Activated CD4-positive, alpha-beta T cell treated with anti-CD3 and anti-CD28 coated beads for 4 hours (primary cell): ENCODE data around the gene TRIM26.
A peak's percentile ranks its signal among the peaks of the same experiment; 100 is the strongest.
"Not testable (repeated sequence)": the region's sequence is repeated elsewhere in the genome, so short reads cannot be mapped to it uniquely, and the experiment has no call there.

Experiments
- DNase-seq, 2 donors: peaks; one replicate each; pipeline ENCODE4 v3.0.0-alpha.2; 2020

The TRIM26 gene

DNA sequence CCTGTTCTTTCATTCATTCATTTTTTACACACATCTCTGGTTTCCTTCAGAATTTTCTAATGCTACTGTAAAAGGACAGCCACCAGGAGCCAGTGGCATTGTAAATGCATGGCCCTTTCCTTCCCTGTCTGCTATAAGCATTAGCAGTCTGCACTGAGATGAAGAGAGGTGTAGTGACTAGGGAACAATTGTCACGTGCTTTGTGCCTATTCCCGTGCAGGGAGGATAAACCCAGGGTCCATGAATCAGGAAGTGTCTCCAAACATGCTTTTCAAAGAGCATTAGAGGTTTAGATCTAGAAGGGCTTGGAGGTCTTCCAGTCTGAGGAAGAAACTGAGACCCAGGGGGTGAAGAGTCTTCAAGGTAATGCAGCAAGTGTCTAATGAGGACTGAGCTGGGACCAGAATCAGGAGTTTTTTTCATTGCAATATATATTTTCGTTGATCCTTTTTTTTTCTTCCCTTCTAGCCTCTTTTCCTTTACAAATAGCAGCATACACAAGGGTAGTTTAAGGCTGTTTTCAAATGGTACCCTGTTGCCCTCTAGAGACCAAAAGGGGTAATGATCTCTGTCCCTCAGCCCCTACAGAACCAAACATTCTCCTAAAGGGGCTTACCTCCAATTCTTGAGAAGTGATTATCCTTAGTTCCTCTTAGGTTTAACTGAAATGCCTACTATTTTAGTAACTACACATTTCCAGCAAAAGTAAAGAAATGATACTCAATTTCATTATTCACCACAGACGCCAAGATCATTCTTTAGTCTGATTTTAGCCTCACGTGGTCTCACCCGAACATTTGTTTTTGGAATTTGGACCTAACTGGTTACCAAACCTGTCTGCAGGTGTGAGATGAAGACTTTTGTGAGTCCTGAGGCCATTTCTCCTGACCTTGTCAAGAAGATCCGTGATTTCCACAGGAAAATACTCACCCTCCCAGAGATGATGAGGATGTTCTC is 43.3 kb downstream of the TRIM26 start:
- peak in 1 of 2 donors; percentile 25 for DNase-seq

DNA sequence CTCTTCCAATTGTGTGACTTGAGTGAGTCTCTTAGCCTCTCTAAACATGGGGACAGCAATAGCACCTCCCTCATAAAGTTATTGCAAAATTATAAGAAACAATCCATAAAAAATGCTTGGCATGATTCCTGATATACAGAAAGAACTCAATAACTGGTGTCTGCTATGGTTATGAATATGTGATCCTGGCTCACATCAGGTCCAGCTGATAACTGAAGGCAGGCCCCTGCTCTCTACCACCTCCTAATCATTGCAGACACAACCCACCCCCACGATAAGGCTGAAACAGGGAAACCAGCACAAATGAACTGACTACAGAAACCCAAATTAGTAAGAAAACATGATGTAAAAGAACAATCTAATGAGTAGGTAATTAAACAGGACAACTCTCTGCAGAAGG is 44.5 kb downstream of the TRIM26 start:
- no peak for DNase-seq

DNA sequence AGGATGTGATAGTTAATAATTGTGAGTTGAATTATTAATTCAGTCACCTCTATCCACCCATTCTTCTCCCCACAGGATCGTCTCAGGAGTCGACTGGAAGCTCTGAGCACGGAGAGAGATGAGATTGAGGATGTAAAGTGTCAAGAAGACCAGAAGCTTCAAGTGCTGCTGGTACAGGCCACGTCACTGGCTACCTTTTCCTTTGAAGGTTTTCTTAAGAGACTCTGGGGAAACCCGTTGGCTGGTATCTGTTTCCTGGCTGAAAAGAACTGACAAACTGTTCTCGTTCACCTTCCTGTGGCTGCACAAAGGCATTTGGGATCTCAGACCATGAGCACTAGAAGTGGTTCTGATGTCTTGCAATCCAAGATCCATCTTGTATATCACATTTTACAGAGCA is 46.1 kb downstream of the TRIM26 start:
- DNase-seq: no peak

DNA sequence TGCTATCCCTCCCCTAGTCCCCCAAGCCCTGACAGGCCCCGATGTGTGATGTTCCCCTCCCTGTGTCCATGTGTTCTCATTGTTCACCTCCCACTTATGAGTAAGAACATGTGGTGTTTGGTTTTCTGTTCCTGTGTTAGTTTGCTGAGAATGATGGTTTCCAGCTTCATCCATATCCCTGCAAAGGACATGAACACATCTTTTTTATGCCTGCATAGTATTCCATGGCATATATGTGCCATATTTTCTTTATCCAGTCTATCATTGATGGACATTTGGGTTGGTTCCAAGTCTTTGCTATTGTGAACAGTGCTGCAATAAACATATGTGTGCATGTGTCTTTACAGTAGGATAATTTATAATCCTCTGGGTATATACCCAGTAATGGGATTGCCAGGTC is 48.0 kb downstream of the TRIM26 start:
- DNase-seq: not testable (repeated sequence)

DNA sequence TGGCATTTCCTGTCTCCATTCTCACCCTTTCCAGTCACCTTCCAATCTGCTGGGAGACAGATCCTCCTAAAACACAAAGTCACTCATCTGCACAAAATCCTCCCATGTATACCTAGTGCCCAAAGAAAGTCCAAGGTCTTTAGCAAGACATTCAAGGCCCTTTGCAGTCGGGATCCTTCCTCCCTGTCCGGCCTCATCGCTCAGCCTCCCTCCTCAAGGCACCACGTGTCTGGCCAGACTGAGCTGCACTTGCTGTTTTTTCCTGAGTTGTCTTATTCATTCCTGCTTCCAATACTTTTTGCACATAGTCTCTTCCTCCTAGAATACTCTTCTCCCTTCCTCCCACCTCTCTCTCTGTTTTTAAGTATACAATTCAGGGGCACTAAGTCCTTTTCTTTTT is 48.5 kb downstream of the TRIM26 start:
- no peak for DNase-seq

DNA sequence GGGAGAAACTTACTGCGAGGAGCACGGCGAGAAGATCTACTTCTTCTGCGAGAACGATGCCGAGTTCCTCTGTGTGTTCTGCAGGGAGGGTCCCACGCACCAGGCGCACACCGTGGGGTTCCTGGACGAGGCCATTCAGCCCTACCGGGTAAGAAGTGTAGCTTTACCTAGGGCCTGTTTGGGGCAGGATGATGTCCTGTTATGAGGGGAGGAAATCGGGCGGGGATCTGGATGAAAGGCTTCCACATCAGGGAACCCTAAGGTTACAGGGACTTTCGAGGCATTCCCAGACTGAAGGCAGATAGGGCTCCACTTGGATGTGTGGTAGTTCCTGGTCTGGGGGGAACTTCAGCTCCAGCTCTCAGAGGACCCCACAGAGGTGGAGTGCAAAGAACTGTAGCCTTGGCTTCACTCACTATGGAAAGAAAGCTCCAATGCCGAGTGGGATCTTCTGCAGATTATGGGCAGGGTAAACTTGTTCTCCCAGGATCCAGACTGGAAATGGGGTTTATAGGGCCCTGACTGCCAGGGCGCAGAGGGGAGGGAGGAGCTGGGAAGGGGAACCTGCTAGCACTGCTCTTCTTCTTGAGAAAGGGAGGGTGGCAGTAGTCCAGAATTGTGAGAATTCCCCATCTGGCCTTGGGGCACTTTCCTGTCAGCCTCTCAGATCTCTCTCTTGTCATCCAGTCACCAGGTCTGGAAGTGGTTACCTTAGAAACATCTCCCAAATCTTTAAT is 49.1 kb downstream of the TRIM26 start:
- DNase-seq: no peak

DNA sequence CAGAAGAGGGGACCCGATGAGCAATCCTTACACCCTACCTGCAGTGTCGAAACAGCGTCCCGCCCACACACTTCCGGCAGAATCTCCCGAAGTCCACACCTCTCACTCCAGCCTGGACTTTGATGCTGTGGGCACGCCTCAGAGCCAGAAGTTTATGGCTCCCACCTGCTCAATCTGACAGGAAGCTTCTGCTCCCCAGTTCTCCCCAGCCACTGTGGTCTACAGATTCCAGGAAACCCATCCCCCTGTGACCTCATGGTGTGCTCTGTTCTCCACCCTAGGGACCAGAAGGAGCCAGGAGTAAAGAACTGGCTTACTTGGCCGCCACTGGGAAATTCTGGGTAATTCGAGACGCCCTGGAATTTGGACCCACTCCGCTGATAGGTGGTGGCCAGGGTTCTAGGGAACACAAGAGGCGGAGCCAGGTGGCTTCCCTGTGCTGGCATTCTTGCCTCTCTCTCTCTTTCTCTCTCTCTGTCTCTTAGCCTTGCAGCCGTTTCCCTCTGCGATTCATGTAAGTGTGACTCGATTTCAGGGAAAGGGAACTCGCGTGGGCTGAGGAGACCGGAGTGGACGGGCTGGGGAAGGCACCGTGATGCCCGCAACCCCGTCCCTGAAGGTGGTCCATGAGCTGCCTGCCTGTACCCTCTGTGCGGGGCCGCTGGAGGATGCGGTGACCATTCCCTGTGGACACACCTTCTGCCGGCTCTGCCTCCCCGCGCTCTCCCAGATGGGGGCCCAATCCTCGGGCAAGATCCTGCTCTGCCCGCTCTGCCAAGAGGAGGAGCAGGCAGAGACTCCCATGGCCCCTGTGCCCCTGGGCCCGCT is 49.9 kb downstream of the TRIM26 start, which contains the start of gene TRIM15:
TSS of gene TRIM15 (plus strand) at position 457 of the 828 bp plus-strand sequence. CDS start at position 596, 139 bp downstream.
- peak; percentile 22 to 29 for DNase-seq

DNA sequence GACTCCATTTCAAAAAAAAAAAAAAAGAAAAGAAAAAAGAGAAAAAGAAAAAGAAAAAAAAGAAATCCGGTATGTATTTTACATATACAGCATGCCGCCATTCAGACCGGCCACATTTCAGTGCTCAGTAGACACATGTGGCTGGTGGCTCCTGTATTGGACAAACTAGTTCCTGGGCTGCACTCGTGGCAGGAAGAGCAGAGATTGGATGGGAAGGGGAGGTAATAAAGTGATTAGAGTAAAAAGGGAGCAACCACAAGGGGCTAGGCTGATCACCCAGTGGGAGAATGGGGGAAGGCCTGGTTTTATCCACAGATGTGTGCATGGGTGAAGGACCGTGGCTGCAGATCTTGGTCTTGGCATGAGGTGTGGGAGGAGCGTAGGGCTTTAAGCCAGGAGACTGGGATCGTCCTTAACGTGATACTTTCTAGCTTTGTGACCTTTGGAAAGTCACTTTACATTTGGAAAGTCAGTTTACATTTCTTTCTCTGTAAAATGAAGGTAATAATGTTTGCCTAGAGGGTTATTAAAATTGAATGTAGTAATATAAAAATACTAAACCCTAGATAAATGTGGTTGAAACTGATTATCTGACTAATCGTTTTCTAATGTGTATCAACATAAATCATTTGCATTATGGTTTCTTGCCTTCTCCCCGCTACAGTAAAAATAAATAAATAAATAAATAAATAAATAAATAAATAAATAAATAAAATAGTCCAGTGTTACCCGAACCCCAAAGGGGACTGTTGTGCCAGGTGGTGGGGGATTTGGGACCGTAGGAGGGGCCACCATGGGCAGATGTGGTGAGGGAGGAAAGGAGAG is 50.7 kb downstream of the TRIM26 start:
- DNase-seq: no peak

DNA sequence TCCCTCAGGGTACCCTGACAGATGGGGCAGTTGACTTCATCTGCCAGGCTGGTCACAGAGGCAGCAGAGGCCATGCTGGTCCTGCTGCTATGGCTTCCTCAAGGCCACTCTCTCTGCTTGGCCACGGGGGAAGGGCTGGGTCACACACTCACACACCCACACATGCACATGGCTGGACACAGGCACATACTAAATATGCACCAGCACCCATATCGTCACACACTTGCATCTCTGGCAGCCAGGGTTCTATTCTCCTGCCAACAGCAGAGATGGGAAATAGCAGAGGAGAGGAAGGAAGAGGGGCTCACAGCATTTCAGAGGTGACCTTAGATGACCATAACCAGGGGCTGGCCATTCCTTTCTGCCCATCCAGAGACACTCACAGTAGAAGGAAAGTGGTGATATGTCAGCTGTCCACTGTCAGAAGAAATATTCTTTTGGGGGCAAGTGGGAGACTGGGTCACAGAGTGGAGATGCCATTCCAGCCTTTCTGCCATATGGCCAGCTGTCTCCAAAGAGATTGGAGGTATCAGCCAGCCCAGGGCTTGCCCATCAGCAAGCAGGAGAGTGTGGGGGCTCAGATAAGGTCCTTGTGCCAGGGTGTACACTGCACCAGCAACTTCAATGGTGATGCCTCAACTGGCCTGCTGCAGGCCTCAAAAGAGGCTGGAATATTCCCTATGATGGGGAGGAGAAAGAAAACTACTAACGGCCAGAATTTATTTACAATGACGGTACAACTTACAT is 52.2 kb downstream of the TRIM26 start, which contains the start of gene TRIM10:
TSS of gene TRIM10 (minus strand) at position 427 of the 747 bp plus-strand sequence. CDS start at position 74, 353 bp downstream.
- DNase-seq: no peak

DNA sequence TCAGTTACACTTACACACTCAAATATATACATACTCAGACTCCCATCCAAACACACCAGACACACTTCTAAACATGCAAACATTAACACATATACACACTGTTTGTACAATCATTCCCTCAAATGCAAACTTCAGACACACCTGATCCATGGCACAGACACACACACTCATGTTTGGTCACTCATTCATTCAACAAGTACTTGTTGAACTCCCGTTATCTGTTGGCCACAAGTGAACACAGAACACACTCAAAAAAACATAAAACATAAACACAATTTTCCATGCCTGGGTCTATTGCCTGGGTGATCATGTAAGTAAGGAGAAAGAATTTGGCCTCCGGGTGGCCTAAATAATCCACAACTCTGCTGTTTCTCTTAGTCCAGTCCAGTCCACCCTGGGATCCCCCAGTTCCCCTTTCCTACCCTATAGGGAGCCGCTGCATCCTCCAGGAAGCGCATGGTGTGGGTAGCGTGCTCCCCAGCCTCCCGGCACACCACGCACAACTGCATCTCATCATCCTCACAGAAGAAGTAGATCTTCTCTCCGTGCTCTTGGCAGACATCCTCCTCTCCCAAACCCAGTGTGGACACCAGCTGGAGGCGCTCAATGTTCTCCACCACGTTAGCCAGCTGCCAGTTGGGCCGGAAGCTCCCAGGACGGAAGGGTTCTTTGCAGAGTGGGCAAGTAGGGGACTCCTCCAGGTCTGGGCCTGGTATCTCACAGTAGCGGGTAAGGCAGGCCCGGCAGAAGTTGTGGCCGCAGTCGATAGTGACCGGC is 53.0 kb downstream of the TRIM26 start:
- no peak for DNase-seq

DNA sequence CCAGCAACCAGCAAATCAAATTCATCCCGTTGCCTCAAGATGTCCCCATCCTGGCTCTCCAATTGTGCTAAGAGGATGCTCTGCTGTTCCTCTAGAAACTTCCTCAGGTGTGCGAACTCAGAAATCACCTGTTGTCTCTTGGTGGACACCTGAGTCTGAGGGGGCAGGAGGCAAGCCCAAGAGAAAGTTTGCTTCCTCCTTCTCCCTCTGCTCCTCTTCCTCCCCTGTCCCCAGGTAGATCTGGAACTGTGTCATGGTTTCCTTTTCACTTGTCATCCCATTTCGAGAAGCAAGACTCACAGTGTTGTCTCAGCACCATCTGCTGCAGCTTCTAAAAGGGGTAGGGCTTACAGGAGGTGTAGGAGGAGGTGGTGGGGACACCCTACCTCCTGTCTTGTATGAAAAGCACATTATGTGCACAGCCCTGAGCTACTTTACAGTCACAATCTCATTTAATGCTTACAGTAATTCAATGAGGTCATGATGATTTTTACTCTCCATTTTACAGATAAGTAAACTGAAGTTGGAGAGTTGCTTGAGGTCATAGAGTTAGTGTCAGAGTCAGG is 54.6 kb downstream of the TRIM26 start:
- DNase-seq: no peak

DNA sequence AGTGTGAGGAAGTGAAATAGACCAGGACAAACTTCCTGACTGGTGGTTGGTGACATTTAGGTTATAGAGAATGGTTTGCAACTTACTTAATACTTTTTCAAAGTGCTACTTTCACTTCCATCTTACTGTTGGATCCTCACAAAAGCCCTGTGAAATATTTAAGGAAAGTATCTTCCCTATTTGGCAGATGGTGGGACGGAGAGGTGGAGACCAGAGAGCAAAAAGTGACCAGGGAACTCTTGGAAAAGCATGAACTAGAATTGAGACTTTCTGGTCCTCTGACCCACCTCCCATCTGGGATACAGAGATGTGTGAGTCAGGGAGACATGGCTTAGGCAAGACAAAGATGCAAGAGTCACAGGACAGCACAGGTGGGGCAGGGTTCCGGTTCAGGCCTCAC is 55.2 kb downstream of the TRIM26 start:
- no peak for DNase-seq

DNA sequence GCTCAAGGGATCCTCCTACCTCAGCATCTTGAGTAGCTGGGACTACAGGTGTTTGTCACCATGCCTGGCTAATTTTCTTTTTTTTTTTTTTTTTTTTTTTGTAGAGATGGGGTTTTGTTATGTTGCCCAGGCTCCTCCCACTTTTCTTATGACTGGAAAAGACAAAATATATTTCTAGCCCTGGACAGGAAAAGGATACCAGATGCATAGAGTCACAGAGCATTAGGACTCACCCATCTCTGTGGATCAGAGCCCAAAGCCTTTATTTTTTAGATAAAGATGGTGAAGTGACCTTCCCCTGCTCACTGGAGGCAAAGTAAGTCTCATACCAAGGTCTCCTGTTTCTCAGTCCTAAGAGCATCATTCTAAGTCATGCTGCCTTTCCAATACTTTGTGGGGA is 55.6 kb downstream of the TRIM26 start:
- no peak for DNase-seq

DNA sequence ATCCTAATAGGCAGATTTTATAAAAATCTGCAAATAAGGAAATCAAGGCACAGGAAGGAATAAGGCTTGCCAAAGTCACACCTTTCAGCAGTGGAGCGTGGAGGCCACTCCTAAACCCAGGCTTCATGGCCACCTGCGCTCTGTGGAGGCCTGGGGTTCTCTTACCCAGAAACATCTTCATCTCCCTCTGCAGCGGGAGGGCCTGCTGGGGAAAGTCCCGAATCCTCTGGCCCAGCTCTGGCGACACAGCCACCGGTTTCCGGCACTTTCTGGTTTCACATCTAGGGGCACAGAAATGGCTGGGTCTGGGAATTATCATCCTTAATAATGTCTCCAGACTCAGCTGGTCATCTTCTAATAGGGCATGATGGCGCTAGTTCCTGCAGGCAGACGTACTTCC is 56.4 kb downstream of the TRIM26 start:
- no peak for DNase-seq

DNA sequence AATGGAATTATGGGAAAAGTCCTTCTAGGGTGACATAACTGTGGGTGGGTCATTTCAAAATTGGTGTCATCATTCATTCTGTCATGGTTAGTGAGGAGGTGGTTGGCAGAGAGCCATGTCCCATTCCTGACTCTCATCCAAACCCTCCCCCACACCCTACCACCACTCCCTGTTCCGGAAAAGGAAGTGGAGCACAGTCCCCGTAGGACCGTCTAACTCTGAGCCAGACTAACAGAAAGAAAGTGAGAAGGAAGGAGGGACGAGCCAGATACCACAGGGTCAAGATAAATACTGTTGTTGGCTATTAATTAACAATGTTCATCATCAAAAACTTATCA is 57.0 kb downstream of the TRIM26 start:
- DNase-seq: no peak

DNA sequence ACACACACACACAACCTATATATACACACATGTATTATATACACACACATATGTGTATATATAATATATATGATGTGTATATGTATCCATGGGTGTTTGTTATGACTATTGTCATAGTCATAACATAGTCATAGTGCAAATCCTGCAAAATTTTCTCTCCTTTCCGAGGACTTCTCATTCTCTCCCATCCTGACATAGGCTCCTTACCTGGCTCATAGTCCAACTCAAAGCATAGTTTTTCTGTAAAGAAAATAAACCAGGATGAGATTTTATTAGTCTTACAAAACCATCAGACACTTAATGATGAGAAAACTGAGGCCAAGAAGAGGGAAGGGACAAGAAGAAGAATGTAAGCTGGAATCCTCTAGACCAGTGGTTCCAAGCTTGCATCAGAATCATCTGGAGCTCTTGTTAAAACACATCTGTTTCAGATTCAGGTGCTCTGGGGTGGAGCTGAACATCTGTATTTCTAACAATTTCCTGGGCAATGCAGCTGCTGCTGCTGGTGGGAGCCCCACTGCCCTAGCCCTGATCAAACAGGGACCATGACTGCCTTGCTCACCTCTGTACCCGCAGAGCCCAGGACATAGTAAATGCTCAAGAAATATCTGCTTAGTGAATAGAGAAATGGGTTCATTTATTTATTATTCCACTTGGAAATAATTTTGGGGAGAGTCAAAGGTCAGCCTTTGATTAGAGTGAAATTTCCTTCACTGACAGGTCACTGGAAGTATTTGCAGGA is 57.5 kb downstream of the TRIM26 start:
- DNase-seq: no peak

DNA sequence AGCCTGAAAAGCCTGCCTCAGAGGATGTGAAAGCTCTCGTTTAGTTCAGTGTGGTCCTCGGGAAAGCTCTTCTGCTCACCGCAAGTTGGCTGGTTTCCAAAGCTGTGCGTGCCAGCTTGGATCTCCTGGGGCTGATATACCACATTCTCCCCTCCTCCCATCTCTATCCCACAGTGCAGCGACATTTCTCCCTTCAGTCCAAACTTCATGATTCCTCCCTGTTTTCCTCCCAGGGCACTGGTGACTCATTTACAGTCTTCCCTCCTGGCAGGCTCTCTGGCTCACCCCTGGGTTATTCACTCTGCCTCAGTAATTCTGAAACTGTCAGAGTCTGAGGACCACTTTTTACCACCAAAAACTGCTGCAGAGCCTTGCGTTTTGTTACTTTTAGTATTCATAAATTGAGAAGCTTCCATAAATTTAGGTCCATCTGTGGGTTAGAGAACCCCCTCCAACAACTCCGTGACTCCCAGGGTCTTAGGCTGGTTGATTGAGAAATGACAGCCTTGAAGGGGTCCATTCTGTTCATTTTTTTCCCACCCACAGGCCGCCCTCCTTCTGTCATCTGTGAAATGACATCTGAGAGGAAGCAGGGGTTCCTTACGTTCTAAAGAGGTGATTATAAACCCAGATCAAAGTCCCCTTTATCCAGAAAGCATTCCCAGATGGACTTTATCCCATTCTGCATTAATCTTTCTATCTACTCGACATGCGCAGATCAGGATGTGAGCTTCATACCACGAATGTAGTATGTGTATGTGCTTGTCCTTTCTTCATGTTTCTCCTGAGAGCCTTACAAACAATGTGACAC is 58.3 kb downstream of the TRIM26 start:
- DNase-seq: no peak

DNA sequence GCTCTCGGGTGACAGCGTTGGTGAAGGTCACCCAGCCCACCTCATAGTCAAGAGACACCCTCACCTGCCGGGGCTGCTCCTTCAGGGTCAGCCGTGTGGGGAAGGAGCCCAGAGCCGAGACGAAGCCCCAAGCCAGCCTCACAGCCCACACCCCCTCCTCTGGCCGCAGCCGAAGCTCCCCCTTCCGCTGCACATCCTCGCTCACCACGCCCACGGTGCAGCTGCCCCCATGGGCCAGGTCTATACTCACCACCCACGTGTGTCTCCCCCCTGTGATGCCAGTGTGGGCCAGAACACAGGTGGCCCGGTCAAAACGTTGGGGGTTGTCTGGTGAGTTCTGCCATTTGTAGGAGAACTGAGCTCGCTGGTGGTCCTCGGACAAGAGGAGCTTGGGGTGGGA is 59.1 kb downstream of the TRIM26 start:
- DNase-seq: no peak
